Pulmonary artery endothelial cell (primary cell): ENCODE measurements around the gene FAM81A. TPM values are rescaled to one million over a fixed set of nuclear protein-coding genes. Genes with fewer than 3 reads are reported as not detected.

Experiments used
- DNase-seq: peaks from one replicate; pipeline ENCODE4 v3.0.0-alpha.2; 2011; ENCODE audit warnings: low read depth, low spot score
- total RNA-seq: library from RNA; depleted of rRNA; stranded (reverse); fragments of >200 nt; gene quantifications from 2 replicates; pipeline ENCODE4 v1.2.3, GENCODE V29; 2014

Gene FAM81A
- total RNA-seq, 1 donor from 2014 or later: 0.07 TPM

DNA sequence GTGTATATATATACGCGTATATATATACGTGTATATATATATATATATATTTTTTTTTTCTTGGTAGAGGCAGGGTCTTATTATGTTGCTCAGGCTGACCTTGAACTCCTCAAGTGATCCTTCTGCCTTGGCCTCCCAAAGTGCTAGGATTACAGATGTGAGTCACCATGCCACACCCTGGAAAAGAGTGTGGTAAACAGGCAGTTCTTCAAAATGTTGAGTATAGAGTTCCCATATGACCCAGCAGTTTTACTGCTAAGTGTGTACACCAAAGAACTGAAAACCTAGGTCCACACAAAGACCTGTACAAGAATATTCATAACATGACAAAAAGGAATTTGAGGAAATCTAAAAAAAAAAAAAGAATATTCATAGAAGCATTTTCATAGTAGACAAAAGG is 101.8 kb downstream of the FAM81A start:
- DNase-seq: no peak

- no peak for DNase-seq
These were observed 102.7 kb downstream of the FAM81A start for GRCh38 chr15:59540654-59541053.

- DNase-seq: no peak
These were observed 103.8 kb downstream of the FAM81A start for GRCh38 chr15:59541750-59542149.

- no peak for DNase-seq
These were observed 105.9 kb downstream of the FAM81A start for GRCh38 chr15:59543721-59544547.

DNA sequence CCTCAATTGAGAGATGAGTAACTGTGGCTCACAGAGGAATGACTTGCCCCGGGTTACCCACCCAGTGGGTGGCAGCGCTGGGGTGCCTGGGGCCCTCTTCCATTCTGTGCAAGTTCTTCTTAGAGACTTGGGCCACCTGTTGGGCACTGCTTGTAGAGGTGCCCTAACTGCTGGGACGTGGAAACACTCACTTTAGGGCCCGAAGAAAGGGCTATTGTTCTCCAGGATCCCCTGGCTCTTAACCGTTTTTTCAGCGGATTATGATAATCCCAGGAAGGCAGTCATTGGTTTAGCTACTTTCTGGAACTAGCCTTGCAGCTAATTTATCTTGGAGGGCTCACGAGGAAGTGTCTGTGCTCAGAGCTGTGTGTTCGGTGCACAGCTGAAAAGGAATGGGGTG is 107.6 kb downstream of the FAM81A start:
- DNase-seq: no peak

GRCh38 chr15:59548501-59549226 is 110.7 kb downstream of the FAM81A start:
- DNase-seq: no peak

DNA sequence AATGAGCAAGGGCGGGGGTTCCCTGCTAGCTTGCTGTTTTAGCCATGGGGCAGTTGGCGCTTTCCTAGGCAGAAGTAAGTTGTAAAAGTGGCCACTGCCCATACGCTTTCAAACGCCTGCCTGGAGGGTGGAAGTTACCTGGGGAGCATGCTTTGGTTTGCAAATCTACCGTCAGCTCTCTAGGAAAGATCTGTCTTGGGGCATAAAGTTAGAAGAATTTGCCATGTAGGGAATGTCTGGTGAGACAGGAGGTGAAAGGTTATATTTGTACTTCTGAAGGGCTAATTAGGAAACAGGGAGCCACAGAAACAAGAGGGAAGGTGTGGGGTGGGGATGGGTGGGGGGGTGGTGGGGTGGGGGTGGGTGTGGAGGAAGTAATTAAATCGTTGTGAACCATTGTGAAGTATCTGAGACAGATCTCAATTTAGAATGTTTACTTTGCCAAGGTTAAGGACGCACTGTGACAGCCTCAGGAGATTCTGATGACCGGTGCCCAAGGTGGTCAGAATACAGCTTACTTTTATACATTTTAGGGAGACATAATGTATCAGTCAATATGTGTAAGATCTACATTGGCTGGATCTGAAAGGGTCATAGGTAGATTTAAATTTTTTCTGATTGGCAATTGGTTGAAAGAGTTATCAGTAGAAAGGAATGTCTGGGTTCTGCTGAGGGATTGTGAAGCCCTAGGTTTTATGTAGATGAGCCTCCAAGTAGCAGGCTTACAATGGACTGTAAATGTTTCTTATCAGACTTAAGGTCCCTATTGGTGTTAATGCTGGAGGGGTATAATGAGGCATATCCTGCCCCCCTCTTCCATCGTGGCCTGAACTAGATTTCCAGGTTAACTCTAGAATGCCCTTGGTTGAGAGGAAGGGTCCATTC is 111.6 kb downstream of the FAM81A start:
- DNase-seq: no peak

DNA sequence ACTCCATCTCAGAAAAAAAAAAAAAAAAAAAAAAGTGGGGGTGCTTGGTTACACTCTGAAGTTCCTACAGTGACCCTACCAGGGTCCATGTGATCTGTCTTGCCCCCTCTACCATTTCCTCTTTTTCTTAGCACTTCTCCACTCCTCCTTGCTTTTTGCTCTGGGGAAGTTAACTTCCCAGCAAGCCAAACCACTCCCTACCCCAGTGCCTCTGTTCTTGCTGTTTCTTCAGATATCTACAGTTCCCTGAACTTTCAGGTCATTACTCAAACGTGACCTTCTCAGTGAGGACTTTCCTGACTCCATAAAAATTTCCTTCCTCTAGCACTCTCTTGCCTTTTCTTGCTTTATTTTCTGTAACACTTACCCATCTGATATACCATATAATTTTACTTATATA is 112.5 kb downstream of the FAM81A start:
- no peak for DNase-seq

- no peak for DNase-seq
These were observed 113.0 kb downstream of the FAM81A start for GRCh38 chr15:59550956-59551355.

- no peak for DNase-seq
These were observed 116.1 kb downstream of the FAM81A start for GRCh38 chr15:59553879-59554735.

DNA sequence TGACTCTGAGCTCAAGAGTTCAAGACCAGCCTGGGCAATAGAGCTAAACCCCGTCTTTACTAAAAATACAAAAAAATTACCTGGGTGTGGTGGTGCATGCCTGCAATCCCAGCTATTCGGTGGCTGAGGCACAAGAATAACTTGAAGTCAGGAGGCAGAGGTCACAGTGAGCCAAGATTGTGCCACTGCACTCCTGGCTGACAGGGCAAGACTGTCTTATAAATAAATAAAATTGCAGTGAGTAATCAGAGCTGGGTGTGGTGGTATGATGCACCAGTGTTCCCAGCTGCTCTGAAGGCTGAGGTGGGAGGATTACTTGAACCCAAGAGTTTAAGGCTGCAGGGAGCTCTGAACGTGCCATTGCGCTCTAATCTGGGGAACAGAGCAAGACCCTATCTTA is 117.7 kb downstream of the FAM81A start:
- no peak for DNase-seq

- no peak for DNase-seq
These were observed 118.4 kb downstream of the FAM81A start for GRCh38 chr15:59556380-59556779.

- no peak for DNase-seq
These were observed 119.6 kb downstream of the FAM81A start for GRCh38 chr15:59557581-59557980.

- DNase-seq: no peak
These were observed 120.9 kb downstream of the FAM81A start for GRCh38 chr15:59558851-59559250.

DNA sequence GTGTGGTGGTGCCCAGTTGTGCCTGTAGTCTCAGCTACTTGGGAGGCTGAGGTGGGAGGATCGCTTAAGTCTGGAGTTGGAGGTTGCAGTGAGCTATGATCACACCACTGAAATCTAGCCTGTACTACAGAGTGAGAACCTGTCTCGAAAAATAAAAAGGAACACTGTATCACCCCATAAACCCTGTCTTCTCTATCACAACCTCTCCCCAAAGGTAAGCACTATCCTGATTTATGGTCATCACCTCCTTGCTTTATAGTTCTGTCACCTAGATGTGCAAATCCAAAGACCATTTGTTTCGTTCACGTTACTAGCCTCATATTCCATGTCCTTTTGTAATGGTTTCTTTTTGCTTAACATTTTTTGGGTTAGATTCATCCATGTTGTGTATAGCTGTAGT is 123.6 kb downstream of the FAM81A start:
- no peak for DNase-seq

- DNase-seq: no peak
These were observed 124.6 kb downstream of the FAM81A start for GRCh38 chr15:59562448-59563186.

- DNase-seq: no peak
These were observed 127.3 kb downstream of the FAM81A start for GRCh38 chr15:59565299-59565698.

GRCh38 chr15:59567324-59567723 is 129.3 kb downstream of the FAM81A start:
- no peak for DNase-seq

DNA sequence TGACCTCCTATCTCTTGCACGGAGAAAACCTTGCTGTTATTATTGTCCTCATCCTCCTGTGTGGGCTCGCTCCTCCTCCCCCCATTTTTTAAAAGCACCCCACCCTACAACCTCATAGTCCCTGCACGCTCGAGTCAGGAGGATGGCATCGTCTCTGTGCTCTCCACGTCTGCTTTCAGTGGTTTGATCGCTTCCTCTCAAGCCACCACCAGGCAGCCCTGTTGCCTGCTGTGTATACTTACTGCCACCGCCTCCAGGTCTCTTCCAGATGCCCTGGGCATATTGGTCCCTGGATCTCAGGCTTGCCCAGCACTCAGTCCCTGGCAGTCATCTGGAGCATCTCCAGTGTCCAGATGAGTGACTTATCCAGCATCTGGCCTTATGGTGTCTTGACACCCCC is 131.5 kb downstream of the FAM81A start:
- DNase-seq: no peak

DNA sequence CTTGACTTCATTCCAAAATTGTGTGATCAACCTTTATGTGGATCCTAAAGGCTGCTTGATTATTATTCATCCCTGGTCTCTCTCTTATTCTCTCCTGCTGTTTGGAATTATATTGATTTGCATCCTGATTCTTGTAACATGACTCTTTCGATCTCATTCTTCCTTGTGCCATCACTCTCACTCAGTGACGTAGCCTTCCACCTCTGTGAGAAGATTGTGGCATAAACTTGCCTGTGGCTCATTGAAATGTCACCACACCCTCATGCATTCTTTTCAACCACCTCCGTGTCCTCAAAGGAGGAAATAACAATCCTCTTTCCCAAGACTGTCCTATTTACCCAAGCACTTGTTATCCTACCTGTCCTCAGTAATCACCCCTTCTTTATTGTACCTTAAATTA is 132.3 kb downstream of the FAM81A start:
- no peak for DNase-seq
